Activated B cell treated with CpG ODN at 0.5 μM for 24 hours (primary cell): ENCODE measurements around the gene CCDC85B. TPM values are rescaled to one million over a fixed set of nuclear protein-coding genes. Genes with fewer than 3 reads are reported as not detected.
"Not testable (repeated sequence)": the region's sequence is repeated elsewhere in the genome, so short reads cannot be mapped to it uniquely, and the experiment has no call there.

Experiments used
- ATAC-seq: fragments of 200-7000 bp; cut with Tn5 transposase; one replicate; pipeline ENCODE4 v1.10.0; 2021; ENCODE audit warnings: low read depth, mild to moderate bottlenecking, moderate library complexity
- CTCF ChIA-PET: fragments of 350-600 bp; sonication (Branson Sonifier 250); formaldehyde crosslinking; loops from one replicate; lab custom pipeline; 2021; ENCODE audit warnings: antibody characterized with exemption; lab: Charles Lee
- POLR2A ChIA-PET: fragments of 350-600 bp; sonication (Branson Sonifier 250); formaldehyde crosslinking; loops from one replicate; lab custom pipeline; 2021; ENCODE audit warnings: antibody characterized with exemption; lab: Charles Lee
- DNase-seq: peaks from one replicate; pipeline ENCODE4 v3.0.0; 2022
- H3K27ac Mint-ChIP-seq: one replicate; pipeline ENCODE4 v1.8.0; 2020; ENCODE audit warnings: mixed read lengths
- H3K27me3 Mint-ChIP-seq: one replicate; pipeline ENCODE4 v1.8.0; 2021; ENCODE audit warnings: mixed read lengths
- H3K36me3 Mint-ChIP-seq: one replicate; pipeline ENCODE4 v1.8.0; 2021; ENCODE audit warnings: low read depth, mixed read lengths
- H3K4me1 Mint-ChIP-seq: one replicate; pipeline ENCODE4 v1.8.0; 2021; ENCODE audit warnings: mixed read lengths
- H3K4me3 Mint-ChIP-seq: one replicate; pipeline ENCODE4 v1.8.0; 2020; ENCODE audit warnings: mild to moderate bottlenecking, mixed read lengths
- H3K9me3 Mint-ChIP-seq: one replicate; pipeline ENCODE4 v1.8.0; 2020; ENCODE audit warnings: mixed read lengths
- intact Hi-C: fragments of 100-400 bp; cut with micrococcal nuclease; formaldehyde crosslinking; loops from one replicate; pipeline ENCODE4 v1.15.1; 2024
- total RNA-seq: library from RNA; stranded (reverse); gene quantifications from 2 replicates; pipeline ENCODE4 v1.2.3, GENCODE V29; 2022
- TF ChIP-seq, protein P1 (sequence below): fragments of 200-600 bp; IDR thresholded peaks from one replicate; pipeline ENCODE4 v1.8.0; 2022; ENCODE audit warnings: antibody characterized with exemption, mild to moderate bottlenecking

Gene CCDC85B
- total RNA-seq, 1 donor from 2014 or later, result 21.6 TPM

GRCh38 chr11:65886826-65887722 lies 3.4 kb upstream of the CCDC85B start:
- peaks cover 58% of the 10 kb centered on the region for H3K4me1 Mint-ChIP-seq
- intact Hi-C loops, result loop anchor here (10.0 kb wide), 1 partner anchor 248 kb away; no protein-coding TSS in a partner anchor
- H3K27me3 Mint-ChIP-seq, result no peaks in the 10 kb centered on the region
- H3K36me3 Mint-ChIP-seq, result peaks cover 48% of the 10 kb centered on the region
- ChIA-PET CTCF (interaction anchor here (1.5 to 4.2 kb wide), 6 partner anchors 13 to 175 kb away, joined by 4 to 63 read pairs (median 20); partner anchors contain the start of genes CFL1, KAT5 and MUS81), POLR2A (interaction anchor here (0.6 to 11.8 kb wide), 10 partner anchors 8 to 360 kb away, joined by 3 to 340 read pairs (median 6); partner anchors contain the start of genes C11orf68, CFL1, DRAP1 and KAT5)
- DNase-seq (no peak), ATAC-seq (no peak)
- TF ChIP-seq, protein P1, sequence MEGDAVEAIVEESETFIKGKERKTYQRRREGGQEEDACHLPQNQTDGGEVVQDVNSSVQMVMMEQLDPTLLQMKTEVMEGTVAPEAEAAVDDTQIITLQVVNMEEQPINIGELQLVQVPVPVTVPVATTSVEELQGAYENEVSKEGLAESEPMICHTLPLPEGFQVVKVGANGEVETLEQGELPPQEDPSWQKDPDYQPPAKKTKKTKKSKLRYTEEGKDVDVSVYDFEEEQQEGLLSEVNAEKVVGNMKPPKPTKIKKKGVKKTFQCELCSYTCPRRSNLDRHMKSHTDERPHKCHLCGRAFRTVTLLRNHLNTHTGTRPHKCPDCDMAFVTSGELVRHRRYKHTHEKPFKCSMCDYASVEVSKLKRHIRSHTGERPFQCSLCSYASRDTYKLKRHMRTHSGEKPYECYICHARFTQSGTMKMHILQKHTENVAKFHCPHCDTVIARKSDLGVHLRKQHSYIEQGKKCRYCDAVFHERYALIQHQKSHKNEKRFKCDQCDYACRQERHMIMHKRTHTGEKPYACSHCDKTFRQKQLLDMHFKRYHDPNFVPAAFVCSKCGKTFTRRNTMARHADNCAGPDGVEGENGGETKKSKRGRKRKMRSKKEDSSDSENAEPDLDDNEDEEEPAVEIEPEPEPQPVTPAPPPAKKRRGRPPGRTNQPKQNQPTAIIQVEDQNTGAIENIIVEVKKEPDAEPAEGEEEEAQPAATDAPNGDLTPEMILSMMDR, result no peak
- H3K9me3 Mint-ChIP-seq, result no peaks in the 10 kb centered on the region
- H3K27ac Mint-ChIP-seq, result peak overlapping the region; percentile 95
- peak overlapping the region; percentile 98 for H3K4me3 Mint-ChIP-seq

- TF ChIP-seq, protein P1, result no peak
- Mint-ChIP-seq H3K27me3 (no peaks in the 10 kb centered on the region), H3K9me3 (no peaks in the 10 kb centered on the region), H3K4me1 (peaks cover 65% of the 10 kb centered on the region), H3K36me3 (peaks cover 42% of the 10 kb centered on the region), H3K27ac (peak overlapping the region; percentile 95), H3K4me3 (peak overlapping the region; percentile 98)
- ChIA-PET POLR2A (interaction anchor here (0.6 to 11.8 kb wide), 41 partner anchors 9 to 1571 kb away, joined by 3 to 340 read pairs (median 6); partner anchors contain the start of genes BANF1, C11orf68, CFL1 and DRAP1), CTCF (interaction anchor here (0.7 to 4.2 kb wide), 17 partner anchors 9 to 176 kb away, joined by 3 to 63 read pairs (median 3); partner anchors contain the start of genes C11orf68, CFL1, FOSL1 and KAT5)
- no peak for DNase-seq
- intact Hi-C loops, result loop anchor here (1.0 to 10.0 kb wide), 7 partner anchors 15 to 381 kb away; partner anchors contain the start of genes AP5B1, EFEMP2, MUS81 and RAB1B
- ATAC-seq, result no peak
These were observed 2.7 kb upstream of the CCDC85B start for GRCh38 chr11:65887723-65888162.

GRCh38 chr11:65888163-65888814 lies 2.2 kb upstream of the CCDC85B start, which contains the start of gene FIBP:
TSS of gene FIBP (minus strand) at chr11:65888471. CDS start at chr11:65888418, 53 bp downstream.
- Mint-ChIP-seq H3K27me3 (no peaks in the 10 kb centered on the region), H3K36me3 (peaks cover 38% of the 10 kb centered on the region), H3K4me1 (peaks cover 70% of the 10 kb centered on the region), H3K4me3 (peak within 1 kb of the TSS; percentile 98), H3K27ac (peak within 1 kb of the TSS; percentile 95), H3K9me3 (no peaks in the 10 kb centered on the region)
- ATAC-seq (peak; percentile 63), DNase-seq (peak; percentile 91)
- CTCF ChIA-PET, result interaction anchor here (0.7 to 4.2 kb wide), 19 partner anchors 8 to 176 kb away, joined by 3 to 63 read pairs (median 3); partner anchors contain the start of genes BANF1, C11orf68, CFL1 and FOSL1
- POLR2A ChIA-PET, result interaction anchor here (0.6 to 11.8 kb wide), 46 partner anchors 8 to 1572 kb away, joined by 3 to 340 read pairs (median 5); partner anchors contain the start of genes BANF1, C11orf68, CFL1 and DRAP1
- TF ChIP-seq, protein P1, result peak; percentile 23
- intact Hi-C loops, result loop anchor here (1.0 to 10.0 kb wide), 7 partner anchors 15 to 381 kb away; partner anchors contain the start of genes AP5B1, EFEMP2, MUS81 and RAB1B

DNA sequence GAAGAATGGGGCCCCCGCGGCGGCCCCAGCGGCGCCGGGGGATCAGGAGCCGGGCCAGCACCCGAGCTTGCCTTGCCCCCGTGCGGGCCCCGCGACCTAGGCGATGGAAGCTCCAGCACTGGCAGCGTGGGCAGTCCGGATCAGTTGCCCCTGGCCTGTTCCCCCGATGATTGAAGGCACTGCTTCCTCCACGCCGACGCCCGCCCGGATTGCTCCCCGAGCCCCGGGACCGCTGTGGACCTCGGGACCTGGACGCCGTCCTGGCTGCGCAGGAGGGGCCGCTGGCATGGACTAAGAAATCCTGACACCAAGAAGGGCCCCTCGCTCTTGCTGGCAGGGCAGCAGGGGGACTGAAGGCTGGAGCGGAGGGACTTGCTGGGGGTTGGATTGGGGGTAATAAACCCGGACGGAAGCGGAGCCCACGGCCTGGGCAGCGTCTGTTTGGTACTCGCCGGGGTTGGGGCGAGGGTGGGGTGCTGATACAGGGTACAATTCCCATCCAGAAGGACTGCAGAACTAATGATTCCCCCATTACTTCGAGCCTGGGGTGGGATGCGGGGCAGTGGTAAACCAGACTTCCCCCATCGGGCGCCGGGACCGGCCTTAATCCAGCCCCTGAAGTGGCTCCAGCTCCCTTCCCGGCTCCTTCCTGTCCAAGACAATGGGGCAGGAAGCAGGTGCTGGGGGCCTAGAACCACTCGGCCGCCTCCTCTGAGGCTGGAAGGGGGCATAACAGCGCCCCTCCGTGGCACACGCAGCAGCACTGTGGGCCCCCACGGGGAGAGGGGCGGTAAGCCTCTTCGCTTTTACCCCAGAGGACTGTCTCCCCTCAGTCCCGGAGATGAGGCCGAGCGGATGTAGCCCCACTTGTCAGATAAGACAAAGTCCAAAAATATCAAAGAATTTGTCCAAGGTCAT lies 1.0 kb downstream of the CCDC85B start:
- peak overlapping the region; percentile 79 for H3K4me3 Mint-ChIP-seq
- peak overlapping the region; percentile 86 for H3K27ac Mint-ChIP-seq
- DNase-seq (no peak), ATAC-seq (no peak)
- peaks cover 10% of the 10 kb centered on the region for H3K36me3 Mint-ChIP-seq
- TF ChIP-seq, protein P1, result no peak
- H3K27me3 Mint-ChIP-seq, result no peaks in the 10 kb centered on the region
- intact Hi-C loops, result loop anchor here (2.0 kb wide), 1 partner anchor 179 kb away; the partner anchor contains the start of gene KAT5
- no peaks in the 10 kb centered on the region for H3K9me3 Mint-ChIP-seq
- ChIA-PET CTCF (interaction anchor here (0.5 to 4.2 kb wide), 19 partner anchors 9 to 225 kb away, joined by 3 to 63 read pairs (median 3); partner anchors contain the start of genes C11orf68, CFL1, FOSL1 and KAT5), POLR2A (interaction anchor here (0.6 to 11.8 kb wide), 37 partner anchors 7 to 756 kb away, joined by 3 to 340 read pairs (median 7); partner anchors contain the start of genes BANF1, C11orf68, CFL1 and CST6)
- H3K4me1 Mint-ChIP-seq, result peaks cover 71% of the 10 kb centered on the region

DNA sequence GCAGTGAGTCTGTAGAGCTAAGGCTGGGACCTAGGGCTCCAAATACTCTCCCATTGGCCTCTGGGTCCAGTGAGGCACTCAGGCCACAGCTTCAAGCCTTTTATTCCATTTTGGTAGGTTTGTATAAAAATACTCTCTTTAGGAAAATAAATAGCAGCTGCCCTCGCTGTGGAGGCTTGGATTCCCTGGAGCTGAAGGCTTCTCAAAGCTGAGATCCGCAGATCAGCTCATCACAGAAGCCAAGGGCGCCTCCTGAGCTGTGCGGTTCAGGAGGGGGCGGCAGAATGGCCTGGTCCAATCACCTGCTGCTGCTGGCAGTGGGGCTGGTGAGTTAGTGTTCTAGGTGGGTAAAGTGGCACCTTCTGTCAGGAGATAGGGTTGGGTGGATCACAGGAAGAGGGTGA lies 1.7 kb downstream of the CCDC85B start:
- Mint-ChIP-seq H3K4me1 (peaks cover 64% of the 10 kb centered on the region), H3K4me3 (peak overlapping the region; percentile 79), H3K27ac (peak overlapping the region; percentile 86)
- DNase-seq, H3K9me3 Mint-ChIP-seq, intact Hi-C loops, H3K27me3 Mint-ChIP-seq, ATAC-seq, H3K36me3 Mint-ChIP-seq: not testable (repeated sequence)
- ChIA-PET CTCF (interaction anchor here (1.5 kb wide), 1 partner anchor 32 kb away, joined by 3 read pairs; the partner anchor contains the start of gene MUS81), POLR2A (interaction anchor here (0.6 to 11.8 kb wide), 6 partner anchors 9 to 67 kb away, joined by 3 to 340 read pairs (median 30); partner anchors contain the start of genes C11orf68, CFL1, FOSL1 and MUS81)
